GM21367 (cell line): Measurements from ENCODE around the gene NPL.
A peak's percentile ranks its signal among the peaks of the same experiment; 100 is the strongest.

ENCODE experiments used
- ATAC-seq: cut with Tn5 transposase; IDR thresholded peaks from one replicate; pipeline ENCODE4 v1.9.1; 2021; ENCODE audit not compliant: unreplicated experiment

Gene NPL

DNA sequence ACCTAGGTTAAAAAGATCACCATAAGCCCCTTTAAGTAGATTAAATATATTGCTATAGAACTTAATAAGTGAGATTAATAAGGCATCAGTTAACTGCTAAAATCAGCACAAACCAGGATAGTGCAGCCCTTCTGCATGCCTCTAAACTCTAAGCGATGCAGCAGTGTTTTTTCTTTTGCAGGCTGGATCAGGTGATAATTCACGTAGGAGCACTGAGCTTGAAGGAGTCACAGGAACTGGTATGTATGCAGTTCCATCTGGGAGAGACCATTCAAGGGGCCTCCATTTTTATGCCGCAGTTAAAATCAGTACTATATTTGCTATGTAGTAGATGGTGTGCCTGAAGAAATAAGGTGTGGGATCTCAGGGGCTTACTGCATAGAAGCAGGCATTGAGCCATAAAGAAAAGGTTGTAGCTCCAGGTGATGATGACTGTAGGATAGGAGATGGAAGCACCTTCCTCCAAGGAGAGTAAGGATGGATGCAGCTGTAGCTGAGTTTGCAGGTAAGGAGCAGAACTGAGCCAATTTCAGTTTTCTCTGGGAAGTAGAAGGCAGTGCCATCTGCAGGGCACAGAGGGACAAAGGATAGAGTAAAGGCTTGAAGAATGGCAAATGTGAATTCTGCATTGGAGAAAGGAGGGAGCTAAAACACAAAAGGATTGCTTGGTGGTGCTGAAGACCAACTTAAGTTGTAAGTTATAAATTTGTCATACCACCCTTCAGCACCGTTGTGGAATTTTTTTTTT, 22.6 kb downstream of the NPL start:
- no peak for ATAC-seq

DNA sequence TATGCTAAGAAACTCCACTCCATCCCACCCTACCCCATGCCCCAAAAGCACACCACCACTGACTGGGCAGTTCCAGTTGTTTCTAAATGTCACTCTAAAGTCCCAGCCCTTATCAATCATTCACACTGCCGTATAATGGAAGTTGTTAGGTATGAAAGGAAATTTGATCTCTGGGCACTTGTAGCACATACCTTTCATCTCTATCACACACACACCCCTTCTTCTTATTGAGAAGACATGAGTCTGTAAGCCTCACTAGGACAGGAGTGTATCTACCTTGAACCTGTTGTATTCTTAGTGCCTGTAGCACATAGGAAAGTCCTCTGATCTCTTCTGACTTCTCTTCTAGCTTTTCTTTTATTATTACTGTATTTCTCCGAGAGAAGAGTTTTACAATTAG, 27.3 kb downstream of the NPL start:
- ATAC-seq, result no peak

DNA sequence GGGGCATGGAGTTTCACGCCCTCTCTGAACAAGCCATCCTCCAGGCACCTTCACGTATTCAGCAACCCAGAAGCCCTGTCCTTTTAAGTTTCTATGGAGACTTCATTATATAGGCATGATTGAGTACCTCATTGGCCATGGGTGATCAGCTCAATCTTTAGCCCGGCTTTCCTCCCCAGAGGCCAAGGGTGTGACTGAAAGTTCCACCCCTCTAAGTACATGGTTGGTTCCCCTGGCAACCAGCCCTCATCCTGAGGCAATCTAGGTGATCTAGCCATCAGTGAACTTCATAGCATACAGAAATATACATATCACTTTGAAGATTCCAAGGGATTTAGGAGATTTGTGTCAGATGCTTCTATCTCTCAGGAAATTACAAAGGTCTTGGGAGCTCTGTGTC, 28.2 kb downstream of the NPL start:
- no peak for ATAC-seq

DNA sequence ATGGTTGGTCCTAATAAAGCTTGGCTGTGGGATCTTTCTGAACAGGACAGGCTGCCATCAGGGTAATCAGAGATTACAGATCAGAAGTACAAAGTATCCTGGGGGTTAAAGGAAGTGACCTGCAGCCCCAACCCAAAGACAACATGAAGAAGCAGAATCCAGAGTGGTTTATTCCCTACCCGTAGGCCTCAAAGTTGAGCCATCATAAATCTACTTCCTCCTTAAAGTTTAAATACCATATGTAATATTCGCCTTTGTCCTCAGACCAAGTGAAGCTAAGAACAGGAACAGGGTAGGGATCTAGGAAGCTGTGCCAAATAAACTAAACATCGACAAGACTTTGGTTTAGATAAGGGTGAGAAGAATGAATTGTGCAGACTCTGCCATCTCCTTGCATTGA, 33.6 kb downstream of the NPL start:
- no peak for ATAC-seq

DNA sequence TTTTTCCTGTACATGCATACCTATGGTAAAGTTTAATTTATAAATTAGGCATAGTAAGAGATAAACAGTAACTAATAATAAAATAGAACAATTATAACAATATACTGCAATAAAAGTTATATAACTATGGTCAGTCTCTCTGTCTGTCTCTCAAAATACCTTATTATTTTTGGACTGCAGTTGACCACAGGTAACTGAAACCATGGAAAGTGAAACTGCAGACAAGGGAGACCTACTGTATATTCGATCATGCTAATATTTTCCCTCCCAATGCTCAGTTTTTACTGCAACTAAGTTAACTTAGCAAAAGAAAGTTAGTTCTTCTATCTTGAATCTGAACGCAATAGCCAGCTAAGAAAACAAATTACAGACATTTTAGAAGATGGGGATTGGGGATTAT, 37.3 kb downstream of the NPL start:
- no peak for ATAC-seq

DNA sequence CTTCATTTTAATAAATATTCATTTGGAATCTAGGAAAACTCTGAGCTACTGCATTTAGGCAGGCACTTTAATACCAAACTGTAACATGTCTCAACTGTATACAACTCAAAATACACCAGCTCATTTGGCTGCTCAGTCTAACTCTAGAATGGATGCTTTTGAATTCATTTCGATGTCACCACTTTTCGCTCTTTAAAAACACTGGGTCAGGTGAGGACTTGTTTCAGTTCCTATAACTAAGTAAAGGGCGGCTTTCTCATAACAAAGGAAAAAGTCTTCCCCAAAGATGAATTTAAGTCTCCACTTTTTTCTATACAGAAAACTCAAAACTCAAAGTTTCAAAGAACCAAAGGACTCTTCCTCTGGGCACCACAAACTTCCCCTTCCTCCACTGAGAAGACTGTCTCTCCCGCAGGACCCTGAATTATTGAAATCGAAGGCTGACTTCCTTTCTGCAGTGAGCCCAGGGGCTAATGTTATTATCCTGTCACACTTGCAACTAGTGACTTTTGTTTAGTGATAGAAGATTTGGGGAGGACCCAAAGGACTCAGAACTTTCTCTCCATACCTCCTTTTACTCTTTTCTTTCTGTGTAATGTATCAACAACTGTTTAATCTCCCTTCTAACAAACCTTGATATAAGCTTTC, 39.8 kb downstream of the NPL start:
- ATAC-seq, result peak; percentile 81

DNA sequence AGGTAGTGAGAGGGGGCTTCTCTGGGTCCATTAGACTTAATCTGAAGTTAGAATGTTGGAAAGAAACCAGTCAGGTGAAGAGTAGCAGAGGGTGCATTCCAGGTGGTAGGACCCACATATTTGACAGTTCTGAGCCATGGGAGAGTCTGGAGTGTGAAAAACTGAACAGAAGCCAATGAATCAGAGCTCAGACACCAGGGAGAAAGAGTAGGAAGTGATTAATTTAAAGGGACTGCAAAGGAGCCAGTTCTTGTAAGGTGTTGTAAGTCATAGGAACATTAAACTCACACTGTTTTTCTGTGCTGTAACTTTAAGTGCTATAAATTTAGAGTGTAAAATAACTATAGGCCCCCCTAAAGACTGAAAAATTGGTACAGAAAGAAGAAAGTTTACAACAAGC, 43.7 kb downstream of the NPL start:
- no peak for ATAC-seq

DNA sequence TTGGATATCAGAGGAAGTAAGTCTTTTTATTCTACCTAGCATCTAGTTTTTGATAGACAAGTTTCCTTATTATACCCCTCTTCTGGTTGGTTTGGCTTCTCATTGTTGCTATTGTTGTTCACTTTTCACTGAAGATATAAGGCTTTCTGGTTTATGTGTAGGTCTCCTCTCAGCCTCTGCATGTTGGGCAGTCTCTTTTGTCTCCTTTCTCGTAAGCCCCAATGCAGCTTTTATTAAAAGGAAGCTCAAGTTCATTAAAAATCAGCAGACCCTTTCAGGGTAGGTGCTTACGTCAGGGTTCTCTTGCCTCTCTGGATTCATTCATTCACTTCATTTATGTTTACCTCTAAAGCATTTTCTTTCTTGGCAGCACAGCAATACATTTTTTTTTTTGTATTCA, 44.8 kb downstream of the NPL start:
- no peak for ATAC-seq

DNA sequence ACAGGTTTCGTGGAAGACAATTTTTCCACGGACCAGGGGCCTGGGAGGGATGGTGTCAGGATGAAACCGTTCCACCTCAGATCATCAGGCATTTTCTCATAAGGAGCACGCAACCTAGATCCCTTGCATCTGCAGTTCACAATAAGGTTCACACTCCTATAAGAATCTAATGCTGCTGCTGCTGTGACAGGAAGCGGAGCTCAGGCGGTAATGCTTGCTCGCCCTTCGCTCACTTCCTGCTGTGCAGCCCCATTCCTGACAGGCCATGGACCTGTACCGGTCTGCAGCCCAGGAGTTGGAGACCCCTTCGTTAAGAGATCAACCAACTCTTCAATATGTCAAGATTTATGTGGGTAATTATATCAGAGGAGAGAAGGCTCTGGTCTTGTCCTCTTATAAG, 46.2 kb downstream of the NPL start:
- ATAC-seq, result no peak

DNA sequence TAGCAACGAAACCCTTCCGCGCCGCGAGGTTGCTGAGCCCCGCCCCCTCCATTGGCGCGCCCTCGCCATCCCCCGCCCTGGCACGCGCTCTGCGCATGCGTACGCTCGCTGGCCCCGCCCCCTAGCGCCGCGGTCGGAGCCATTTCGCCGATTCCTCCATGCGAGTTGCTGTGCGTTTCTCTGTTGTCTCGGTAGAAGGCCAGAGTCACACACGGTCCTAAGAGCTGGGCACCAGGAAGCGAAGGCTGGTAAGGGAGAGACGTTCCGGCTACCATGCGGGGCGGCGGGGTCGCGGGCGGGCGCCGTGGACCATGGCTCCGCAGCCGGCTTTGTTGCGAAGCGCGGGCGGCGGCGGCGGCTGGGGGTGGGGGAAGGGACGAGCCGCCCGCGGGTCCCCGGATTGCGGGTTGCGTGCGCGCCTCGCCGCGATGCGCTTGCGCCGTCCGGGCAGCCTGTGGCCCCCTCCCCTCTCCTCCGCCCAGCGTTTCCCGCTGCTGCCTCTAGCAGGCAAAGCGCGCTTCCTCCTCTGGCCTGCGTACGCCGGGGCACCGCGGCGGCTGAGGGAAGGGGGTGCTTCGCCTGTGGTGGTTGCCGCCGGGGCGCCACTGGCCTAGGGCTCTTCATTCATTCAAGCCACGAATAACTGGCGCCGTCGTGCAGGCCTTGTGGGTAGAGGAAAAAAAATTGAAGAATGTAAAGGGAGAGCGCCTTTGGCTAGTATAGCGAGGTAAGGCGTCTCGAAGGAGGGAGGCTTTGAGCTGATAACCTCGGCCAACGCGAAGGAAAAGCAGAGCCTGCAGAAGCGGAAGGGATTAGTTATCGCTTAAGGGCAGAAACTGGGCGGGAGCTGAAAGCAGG, 49.9 kb downstream of the NPL start, which contains the start of gene DHX9:
DHX9 (plus strand) TSS at position 139 of the 858 bp plus-strand sequence. CDS start 3,220 bp downstream, outside the sequence.
- ATAC-seq, result peak; percentile 73

DNA sequence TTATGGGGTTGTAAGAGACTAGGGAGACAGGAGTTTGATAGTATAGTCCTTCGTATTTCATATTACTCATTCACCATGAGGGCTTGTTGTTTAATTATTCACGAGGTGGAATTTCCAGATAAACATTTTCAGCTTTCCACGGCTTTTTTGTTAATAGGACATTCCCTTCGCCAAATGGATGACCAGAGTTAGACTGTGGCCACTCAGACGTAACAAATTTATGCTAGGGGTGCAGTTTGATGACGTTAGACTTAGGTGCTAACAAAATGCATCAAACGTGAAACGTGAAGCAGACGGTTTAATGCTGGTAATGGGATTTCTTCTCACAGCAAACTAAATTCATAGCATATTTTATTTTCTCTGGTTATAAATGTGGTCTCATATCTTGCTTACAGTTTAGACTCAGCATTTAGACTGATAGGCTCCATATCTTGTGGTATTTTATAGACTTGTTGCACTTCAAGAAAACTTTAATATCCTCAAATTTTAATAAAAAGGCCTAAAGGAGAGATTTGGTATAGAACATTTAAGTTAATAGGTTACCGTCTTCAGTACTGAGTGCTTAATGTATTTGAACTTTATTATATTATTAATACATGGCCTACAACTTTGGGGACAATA, 51.9 kb downstream of the NPL start:
- ATAC-seq, result no peak

DNA sequence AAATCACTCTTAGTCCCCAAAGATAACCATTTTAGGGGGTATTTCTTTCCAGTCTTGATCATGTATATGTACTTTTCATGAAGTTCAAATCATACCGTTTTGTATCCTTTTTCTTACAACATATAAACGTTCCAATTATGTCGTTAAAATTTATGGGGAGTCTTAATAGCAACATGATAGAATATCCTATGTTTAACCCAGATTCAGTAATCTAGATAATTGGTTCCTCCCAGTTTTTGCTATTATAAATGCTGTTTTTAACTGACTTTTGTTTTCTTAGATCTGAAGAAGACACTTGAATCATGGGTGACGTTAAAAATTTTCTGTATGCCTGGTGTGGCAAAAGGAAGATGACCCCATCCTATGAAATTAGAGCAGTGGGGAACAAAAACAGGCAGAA, 52.7 kb downstream of the NPL start:
- ATAC-seq, result no peak

DNA sequence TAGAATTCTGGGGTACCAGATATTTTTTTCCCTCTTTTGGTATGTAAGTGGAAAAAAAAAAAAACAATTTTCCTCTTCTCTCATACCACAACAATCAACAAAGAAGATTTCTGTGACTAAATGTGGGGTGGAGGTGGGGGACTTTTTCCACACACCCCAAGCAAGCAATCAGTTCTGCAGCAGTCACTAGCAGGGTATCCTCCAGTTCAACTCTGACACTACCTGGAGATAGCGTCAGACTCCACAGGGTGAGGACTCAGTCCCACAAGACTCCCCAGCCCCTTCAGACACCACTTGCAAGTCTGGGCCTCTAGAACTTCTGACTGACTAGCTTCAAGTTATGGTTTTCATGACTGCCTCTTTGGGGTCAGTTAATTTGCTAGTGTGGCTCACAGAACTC, 55.8 kb downstream of the NPL start:
- ATAC-seq, result no peak

DNA sequence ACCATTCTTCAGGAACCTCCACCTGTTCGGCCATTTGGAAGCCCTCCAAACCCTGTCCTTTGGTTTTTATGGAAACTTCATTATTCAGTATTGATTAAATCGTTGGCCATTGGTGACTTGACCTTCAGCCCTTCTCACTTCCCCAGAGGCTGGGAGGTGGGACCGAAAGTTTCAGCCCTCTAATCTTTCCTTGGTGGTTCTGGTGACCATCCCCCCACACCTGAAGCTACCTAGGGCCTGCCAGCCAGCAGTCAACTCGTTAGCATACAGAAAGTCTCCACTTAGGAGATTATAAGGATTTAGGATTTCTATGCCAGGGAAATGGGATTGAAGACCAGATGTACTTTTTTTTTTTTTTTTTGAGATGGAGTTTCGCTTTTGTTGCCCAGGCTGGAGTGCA, 56.3 kb downstream of the NPL start:
- ATAC-seq, result no peak

DNA sequence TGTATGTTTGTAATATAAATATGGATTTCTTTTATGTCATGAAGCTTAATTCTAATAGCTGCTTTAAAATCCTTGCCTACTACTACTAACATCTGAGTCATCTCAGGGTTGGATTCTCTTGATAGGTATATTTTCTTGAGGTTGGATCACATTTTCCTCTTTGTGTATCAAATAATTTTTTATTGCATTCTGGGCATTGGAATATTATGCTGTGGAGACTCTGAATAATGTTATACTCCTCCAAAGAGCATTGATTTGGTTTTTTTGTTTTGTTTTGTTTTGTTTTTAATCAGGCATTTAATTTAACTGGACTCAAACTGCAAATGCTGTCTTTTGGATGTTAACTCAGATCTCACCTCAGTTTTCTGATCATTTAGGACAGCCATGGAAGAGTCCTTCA, 57.5 kb downstream of the NPL start:
- ATAC-seq, result no peak

DNA sequence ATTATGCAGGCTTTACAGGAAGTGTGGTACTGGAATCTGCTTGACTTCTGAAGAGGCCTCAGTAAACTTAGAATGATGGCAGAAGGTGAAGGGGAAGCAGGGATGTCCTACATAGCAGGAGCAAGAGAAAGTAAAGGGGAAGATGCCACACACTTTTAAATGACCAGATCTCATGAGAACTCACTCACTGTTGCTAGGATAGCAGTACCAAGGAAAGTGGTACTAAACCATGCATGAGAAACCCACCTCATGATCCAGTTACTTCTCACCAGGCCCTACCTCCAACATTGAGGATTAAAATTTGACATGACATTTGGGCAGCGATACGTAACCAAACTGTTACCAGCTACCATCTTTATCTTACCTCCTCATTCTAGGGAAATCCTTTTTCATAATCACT, 59.2 kb downstream of the NPL start:
- ATAC-seq, result no peak

DNA sequence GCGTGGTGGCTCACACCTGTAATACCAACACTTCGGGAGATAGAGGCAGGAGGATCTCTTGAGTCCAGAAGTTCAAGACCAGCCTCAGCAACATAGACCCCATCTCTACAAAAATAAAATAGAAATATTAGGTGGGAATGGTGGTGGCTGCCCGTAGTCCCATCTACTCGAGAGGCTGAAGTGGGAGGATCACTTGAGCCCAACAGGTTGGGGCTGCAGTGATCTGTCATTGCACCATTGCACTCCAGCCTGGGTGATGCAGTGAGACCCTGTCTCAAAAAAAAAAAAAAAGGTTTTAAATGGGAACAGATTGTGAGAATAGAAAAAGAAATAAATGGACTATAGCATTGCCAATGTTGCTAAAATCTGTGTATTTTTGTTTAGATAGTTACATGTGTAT, 60.7 kb downstream of the NPL start:
- no peak for ATAC-seq

DNA sequence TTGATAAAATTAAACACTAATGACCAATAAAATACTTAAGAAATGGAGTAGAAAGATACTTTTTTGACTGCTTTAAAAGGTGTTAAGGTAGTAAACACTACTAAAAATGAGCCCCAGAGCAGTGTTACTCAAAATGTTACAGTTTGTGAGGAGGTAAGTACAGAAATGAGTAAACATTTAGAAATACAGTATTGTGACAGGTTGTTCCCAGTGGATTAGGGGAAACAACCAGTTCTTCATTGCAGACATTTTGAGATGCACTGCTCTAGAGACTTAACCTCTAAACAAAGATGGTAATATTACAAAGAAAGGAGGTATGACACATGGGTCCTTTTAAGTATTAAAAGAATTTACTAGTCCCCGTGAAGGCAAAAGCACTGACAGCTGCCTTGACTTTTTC, 62.3 kb downstream of the NPL start:
- no peak for ATAC-seq

DNA sequence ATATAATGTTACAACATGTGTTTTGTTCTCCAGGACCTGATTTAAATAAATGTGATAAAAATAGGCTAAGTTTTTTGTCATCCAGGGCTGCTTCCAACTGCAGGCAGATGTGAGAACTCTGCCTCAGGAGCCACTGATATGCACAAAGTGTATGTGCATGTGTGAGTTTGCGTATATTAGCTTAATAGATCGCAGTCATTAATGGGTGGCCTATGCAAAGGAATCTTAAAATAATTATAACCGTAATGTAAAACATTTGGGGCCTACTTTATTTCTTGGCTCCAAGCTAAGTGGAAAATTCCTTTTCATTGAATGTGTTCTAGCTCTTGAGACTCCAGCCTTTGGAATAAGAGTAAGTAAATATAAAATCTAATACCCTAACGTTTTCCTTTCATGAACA, 66.3 kb downstream of the NPL start:
- ATAC-seq, result no peak

DNA sequence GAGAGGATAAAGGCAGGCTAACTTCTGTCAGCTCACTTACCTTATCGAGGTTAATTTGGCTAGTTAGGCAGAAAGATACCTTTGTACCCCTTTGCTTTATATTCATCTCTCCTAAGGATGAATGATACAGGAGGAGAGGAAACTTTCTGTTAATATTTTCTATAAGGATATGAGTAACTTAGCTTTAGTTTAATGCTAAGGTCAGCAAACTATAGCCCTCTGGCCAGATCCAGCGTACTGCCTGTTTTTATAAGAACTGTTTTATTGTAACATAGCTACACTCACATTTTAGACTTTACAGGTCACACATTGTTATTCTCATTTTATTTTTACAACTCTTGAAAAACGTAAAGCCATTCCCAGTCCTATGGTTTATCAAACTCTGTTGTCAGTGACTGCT, 67.6 kb downstream of the NPL start:
- ATAC-seq, result no peak

DNA sequence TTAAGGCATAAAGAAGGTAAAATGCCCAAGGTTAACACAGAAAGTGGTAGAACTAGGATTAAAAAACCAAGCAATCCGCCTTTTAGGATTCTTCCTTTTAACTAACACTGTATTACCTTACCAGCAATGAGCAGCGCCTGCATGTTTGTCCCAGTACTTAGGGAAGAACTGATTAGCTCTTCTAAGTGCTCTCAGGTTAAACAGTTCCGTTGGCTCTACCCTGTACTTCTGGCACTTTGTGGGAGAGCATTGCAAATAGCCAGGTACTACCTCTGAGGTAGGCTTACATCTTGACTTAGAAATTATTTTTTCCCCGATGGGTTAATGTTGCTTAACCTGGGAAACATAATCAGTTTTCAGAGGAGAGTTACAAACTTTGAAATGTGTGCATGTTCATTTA, 71.1 kb downstream of the NPL start:
- ATAC-seq, result no peak
